Uterus (tissue), 4 donors: ENCODE measurements around the gene ILF2. TPM values are rescaled to one million over a fixed set of nuclear protein-coding genes. Genes with fewer than 3 reads are reported as not detected.
A peak's percentile ranks its signal among the peaks of the same experiment; 100 is the strongest.

ENCODE experiments used
- DNase-seq, 2 donors: peaks; one replicate each; pipeline ENCODE4 v3.0.0-alpha.2; 2019 to 2020
- H3K27ac ChIP-seq, 2 donors: fragments of 200-600 bp; sonication (generic); 1 replicate in 1 of 2; 2 replicates in 1 of 2; pipeline ENCODE4 v1.5.1; 2016 to 2018
- H3K27me3 ChIP-seq, 2 donors: fragments of 200-600 bp; sonication (generic); one replicate each; pipeline ENCODE4 v1.5.1; 2018 to 2019; ENCODE audit warnings: control low read depth in 1 of 2
- H3K36me3 ChIP-seq, 2 donors: fragments of 200-600 bp; sonication (generic); one replicate each; pipeline ENCODE4 v1.5.1; 2019; ENCODE audit warnings: control low read depth in 1 of 2
- H3K4me1 ChIP-seq, 2 donors: fragments of 200-600 bp; sonication (generic); one replicate each; pipeline ENCODE4 v1.5.1; 2018 to 2019; ENCODE audit warnings: control low read depth in 1 of 2
- H3K4me3 ChIP-seq, 2 donors: fragments of 200-600 bp; sonication (generic); 1 replicate in 1 of 2; 2 replicates in 1 of 2; pipeline ENCODE4 v1.5.1; 2018 to 2019; ENCODE audit warnings: mild to moderate bottlenecking in 1 of 2
- H3K9me3 ChIP-seq, 2 donors: fragments of 200-600 bp; sonication (generic); one replicate each; pipeline ENCODE4 v1.5.1; 2019; ENCODE audit warnings: control low read depth in 1 of 2
- CTCF ChIP-seq, 4 experiments: fragments of 200-600 bp in 2 of 4; fragments of 450-650 bp in 2 of 4; sonication (generic) in 2 of 4; IDR thresholded peaks; one replicate each; pipeline ENCODE4 v1.5.1; 2016 to 2019; ENCODE audit warnings: antibody characterized with exemption in 4 of 4, mild to moderate bottlenecking in 2 of 4, moderate library complexity in 1 of 4
- POLR2A ChIP-seq, 2 donors: fragments of 450-650 bp; IDR thresholded peaks; one replicate each; pipeline ENCODE4 v1.6.1; 2016; ENCODE audit warnings: antibody characterized with exemption in 2 of 2, mild to moderate bottlenecking in 1 of 2, moderate library complexity in 1 of 2
- intact Hi-C: fragments of 100-400 bp; cut with DNase I; formaldehyde crosslinking; loops from one replicate; pipeline ENCODE4 v1.15.1; 2023; ENCODE audit warnings: low total_unique reads
- total RNA-seq, 4 donors: library from RNA; depleted of rRNA in 3 of 4; stranded (reverse); fragments of >200 nt in 3 of 4; gene quantifications; one replicate each; pipeline versions ENCODE4 v1.1.0 to v1.2.4, GENCODE V29; 2014 to 2023
- donor health status: DM: yes; HTN: yes; CAD: no.

The ILF2 gene
- total RNA-seq, 4 donors from 2014 or later = 82.7 to 252 (median 111) TPM

- intact Hi-C loops = no loop called here
These were observed 12.2 kb downstream of the ILF2 start, which contains the start of gene SNAPIN for GRCh38 chr1:153658400-153659174. Gene SNAPIN, plus strand, starts transcription at chr1:153658703. Its CDS starts 41 bp downstream, at chr1:153658744.

GRCh38 chr1:153655333-153655732 is 15.5 kb downstream of the ILF2 start:
- no peak for DNase-seq
- no peaks in the 10 kb centered on the region for H3K9me3 ChIP-seq
- no peaks in the 10 kb centered on the region for H3K27me3 ChIP-seq
- intact Hi-C loops = no loop called here
- no peak overlapping the region for H3K27ac ChIP-seq
- no peak overlapping the region for H3K4me3 ChIP-seq
- peaks cover 4 to 9% of the 10 kb centered on the region in 2 donors for H3K4me1 ChIP-seq
- no peaks in the 10 kb centered on the region for H3K36me3 ChIP-seq
- TF ChIP-seq POLR2A (IDR thresholded peaks at IDR 0.05) (no peak), CTCF (IDR thresholded peaks at IDR 0.05) (no peak)

More at GRCh38 chr1:153658400-153659174, 12.2 kb downstream of the ILF2 start, which contains the start of gene SNAPIN:
- no peaks in the 10 kb centered on the region for H3K9me3 ChIP-seq
- DNase-seq = peak; percentile 90 to 93
- TF ChIP-seq POLR2A (IDR thresholded peaks at IDR 0.05) (peak; percentile 57 to 65), CTCF (IDR thresholded peaks at IDR 0.05) (peak in 3 of 4 experiments; percentile 22 to 32 (median 25))
- H3K27me3 ChIP-seq = no peaks in the 10 kb centered on the region
- H3K4me1 ChIP-seq = peaks cover 4 to 9% of the 10 kb centered on the region in 2 donors
- H3K27ac ChIP-seq = peak within 1 kb of the TSS; percentile 98
- no peaks in the 10 kb centered on the region for H3K36me3 ChIP-seq
- H3K4me3 ChIP-seq = peak within 1 kb of the TSS; percentile 92 to 94

GRCh38 chr1:153652805-153653500 is 17.8 kb downstream of the ILF2 start:
- H3K36me3 ChIP-seq = no peaks in the 10 kb centered on the region
- no peak overlapping the region for H3K4me3 ChIP-seq
- H3K4me1 ChIP-seq = no peaks in the 10 kb centered on the region
- peak overlapping the region in 1 of 2 donors; percentile 0 for H3K27ac ChIP-seq
- no peaks in the 10 kb centered on the region for H3K9me3 ChIP-seq
- no peak for DNase-seq
- intact Hi-C loops = no loop called here
- no peak for TF ChIP-seq CTCF (IDR thresholded peaks at IDR 0.05)
- TF ChIP-seq POLR2A (IDR thresholded peaks at IDR 0.05) = no peak
- H3K27me3 ChIP-seq = no peaks in the 10 kb centered on the region

GRCh38 chr1:153651771-153652170 is 19.0 kb downstream of the ILF2 start:
- no peaks in the 10 kb centered on the region for H3K9me3 ChIP-seq
- H3K36me3 ChIP-seq = no peaks in the 10 kb centered on the region
- H3K27ac ChIP-seq = no peak overlapping the region
- TF ChIP-seq CTCF (IDR thresholded peaks at IDR 0.05) (no peak), POLR2A (IDR thresholded peaks at IDR 0.05) (no peak)
- no peak overlapping the region for H3K4me3 ChIP-seq
- H3K4me1 ChIP-seq = no peaks in the 10 kb centered on the region
- no peak for DNase-seq
- intact Hi-C loops = no loop called here
- H3K27me3 ChIP-seq = no peaks in the 10 kb centered on the region

- H3K4me3 ChIP-seq = no peak overlapping the region
- H3K27me3 ChIP-seq = no peaks in the 10 kb centered on the region
- no peak for DNase-seq
- TF ChIP-seq POLR2A (IDR thresholded peaks at IDR 0.05) = no peak
- H3K27ac ChIP-seq = peak overlapping the region in 1 of 2 donors; percentile 17
- H3K4me1 ChIP-seq = no peaks in the 10 kb centered on the region
- H3K9me3 ChIP-seq = no peaks in the 10 kb centered on the region
- intact Hi-C loops = no loop called here
- no peaks in the 10 kb centered on the region for H3K36me3 ChIP-seq
These were observed 20.9 kb downstream of the ILF2 start for GRCh38 chr1:153649863-153650235.
